Keratinocyte (primary cell): Measurements from ENCODE around the gene DDX49.
"Not testable (repeated sequence)": the region's sequence is repeated elsewhere in the genome, so short reads cannot be mapped to it uniquely, and the experiment has no call there.

ENCODE experiments used
- CTCF ChIP-seq, 3 experiments: IDR thresholded peaks in 1 of 3; conservative IDR thresholded peaks in 1 of 3; optimal IDR thresholded peaks in 1 of 3; 2 replicates in 2 of 3; 3 replicates in 1 of 3; pipeline versions ENCODE3 to v1.5.1; 2011; ENCODE audit warnings: low read length in 3 of 3, mild to moderate bottlenecking in 3 of 3, moderate library complexity in 2 of 3, control low read depth in 1 of 3, inconsistent platforms in 1 of 3; ENCODE audit not compliant: insufficient read depth in 2 of 3; ENCODE audit errors: extremely low read depth in 1 of 3
- EZH2 ChIP-seq: IDR thresholded peaks from one replicate; pipeline ENCODE4 v1.6.1; 2012; ENCODE audit warnings: inconsistent platforms, mild to moderate bottlenecking, low read length, moderate library complexity

GRCh38 chr19:18917593-18917992, 1.9 kb upstream of the DDX49 start:
- TF ChIP-seq CTCF (optimal IDR thresholded peaks at IDR 0.05 in 1 of 3, IDR thresholded peaks at IDR 0.05 in 1 of 3, conservative IDR thresholded peaks at IDR 0.05 in 1 of 3; ENCODE audit: extremely low read depth in 1 of 3, insufficient read depth in 2 of 3, low read length in 3 of 3); EZH2: not testable (repeated sequence)
